COLO668 (cell line): ENCODE measurements around the gene MAP2K5.
"Not testable (repeated sequence)": the region's sequence is repeated elsewhere in the genome, so short reads cannot be mapped to it uniquely, and the experiment has no call there.

ENCODE experiments used
- DNase-seq: peaks from one replicate; lab custom pipeline; 2025; ENCODE audit not compliant: unreplicated experiment; lab: John Stamatoyannopoulos, UW

Gene MAP2K5

DNA sequence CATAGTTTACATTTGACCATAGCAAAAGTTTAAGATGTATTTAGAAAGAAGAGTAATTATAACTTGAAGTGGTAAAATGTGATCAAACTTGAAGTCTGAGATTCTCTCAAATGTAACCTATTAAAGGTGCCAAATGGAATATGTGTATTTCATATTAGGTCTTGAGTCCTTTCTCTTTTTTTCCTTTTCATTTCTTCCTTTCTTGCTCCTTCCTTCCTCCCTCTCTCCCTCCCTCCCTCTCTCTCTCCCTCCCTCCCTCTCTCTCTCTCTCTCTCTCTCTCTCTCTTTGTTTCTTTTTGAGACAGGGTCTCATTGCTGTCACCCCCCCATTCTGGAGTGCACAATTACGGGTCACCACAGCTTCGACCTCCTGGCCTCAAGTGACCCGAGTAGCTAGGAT, 47.7 kb downstream of the MAP2K5 start:
- no peak for DNase-seq

- DNase-seq, result no peak
Observed at GRCh38 chr15:67592245-67592644, 49.7 kb downstream of the MAP2K5 start.

DNA sequence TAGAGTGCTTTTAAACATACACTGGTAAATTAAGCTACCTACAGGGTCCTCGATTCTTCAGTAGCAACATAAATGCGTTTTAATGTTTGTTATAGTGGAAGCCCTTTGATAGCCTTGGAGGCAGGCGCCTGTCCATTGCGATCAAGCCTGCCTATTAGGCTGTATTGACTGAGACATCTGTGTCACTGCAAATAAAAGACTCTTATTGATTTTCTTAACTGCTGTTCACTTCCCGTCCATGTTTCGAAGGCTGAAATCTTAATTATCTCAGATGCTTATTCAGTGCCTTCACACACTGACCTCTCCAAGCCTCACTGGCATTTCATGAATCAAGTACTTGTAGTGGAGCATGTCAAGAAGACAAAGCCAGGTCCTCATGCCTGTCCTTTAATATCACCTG, 51.1 kb downstream of the MAP2K5 start:
- DNase-seq, result no peak

DNA sequence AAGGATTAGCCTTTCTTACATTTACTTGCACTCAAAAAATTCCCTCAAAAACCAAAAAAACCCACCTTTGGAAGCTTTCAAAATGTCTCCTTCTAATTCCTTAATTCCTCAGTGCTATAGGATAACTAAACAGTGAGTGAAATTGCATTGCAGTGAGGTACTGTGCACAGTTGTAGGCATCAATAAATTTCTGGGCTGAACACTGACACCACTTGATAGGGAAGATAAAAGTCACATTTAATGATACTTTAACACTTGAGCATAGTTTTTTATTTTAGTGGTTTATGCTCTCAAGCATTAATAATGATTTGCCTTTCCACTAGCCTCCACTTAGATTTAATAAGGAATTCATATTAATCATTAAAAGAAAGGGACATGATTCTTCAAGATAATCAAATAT, 52.3 kb downstream of the MAP2K5 start:
- DNase-seq, result no peak

GRCh38 chr15:67595572-67595971, 53.1 kb downstream of the MAP2K5 start:
- no peak for DNase-seq

- no peak for DNase-seq
Observed at GRCh38 chr15:67601073-67601472, 58.6 kb downstream of the MAP2K5 start.

DNA sequence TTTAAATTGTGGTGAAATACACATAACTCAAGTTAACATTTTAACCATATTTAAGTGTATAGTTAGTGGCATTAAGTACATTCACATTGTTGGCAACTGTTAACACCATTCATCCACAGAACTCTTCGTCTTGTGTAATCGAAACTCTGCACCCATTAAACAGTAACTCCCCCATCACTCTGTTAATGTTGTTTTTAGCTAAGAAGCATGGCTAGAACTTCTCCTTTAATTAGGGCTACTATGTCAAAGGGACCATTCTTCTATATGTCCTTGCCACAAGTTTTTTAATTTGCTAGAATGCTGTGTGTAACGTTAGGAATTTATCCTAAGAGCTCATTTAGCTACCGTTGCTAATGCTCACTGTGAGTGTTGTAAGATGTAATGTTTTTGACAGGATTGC, 60.6 kb downstream of the MAP2K5 start:
- no peak for DNase-seq

DNA sequence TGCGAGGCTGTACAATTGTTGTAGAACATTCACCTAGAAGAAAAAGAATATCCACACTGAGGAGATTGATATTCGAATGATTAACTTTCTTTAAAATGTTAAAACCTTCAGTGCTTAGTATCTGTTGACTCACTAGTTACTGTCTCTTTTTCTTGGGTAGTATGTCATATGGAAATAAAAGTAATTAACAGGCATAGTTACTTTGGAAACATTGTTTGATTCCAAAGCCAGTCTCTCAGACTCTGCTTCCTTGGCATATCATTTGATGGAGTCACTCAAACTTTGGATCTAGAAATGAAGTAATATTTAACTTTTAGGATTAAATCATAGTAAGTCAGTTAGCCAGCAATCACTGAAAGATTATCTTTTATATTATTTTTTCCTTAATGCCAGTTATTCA, 63.4 kb downstream of the MAP2K5 start:
- no peak for DNase-seq

DNA sequence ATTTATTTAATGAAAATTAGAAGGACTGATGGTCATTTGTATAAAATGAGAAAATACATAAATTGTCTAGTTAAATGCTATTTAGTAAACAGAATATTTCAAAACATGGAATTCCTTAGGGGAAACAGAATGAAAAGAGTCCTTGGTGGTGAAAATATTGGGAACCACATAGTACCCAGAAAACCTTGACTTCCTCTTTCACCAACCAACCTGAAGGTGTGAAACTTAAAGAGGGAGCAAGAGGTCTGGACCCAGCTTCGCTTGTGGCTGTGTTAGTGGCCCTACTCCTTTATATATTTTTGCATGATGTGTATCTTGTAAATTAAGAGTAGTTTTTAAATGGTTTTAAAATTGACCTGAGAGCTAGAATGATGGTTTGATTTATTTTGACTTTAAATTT, 64.2 kb downstream of the MAP2K5 start:
- DNase-seq, result no peak

DNA sequence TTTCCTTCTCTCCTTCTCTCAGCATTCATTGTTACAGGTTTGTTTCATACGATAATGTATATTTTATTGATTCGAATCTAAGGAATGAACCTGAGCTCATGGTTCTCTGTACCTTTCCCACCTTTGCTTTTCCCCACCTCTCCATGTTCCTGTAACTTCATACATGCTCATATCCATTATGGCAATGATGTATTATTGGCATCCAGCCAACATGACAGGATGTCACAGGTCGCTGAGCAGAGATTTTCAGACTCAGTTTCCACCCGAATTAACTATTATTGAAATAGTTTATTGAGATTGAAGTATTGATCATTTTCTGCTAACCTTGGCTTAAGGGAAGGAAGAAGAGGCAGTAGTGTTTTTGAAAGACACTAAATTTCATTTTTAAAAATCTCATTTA, 64.8 kb downstream of the MAP2K5 start:
- no peak for DNase-seq

- no peak for DNase-seq
Observed at GRCh38 chr15:67607959-67608637, 65.6 kb downstream of the MAP2K5 start.

DNA sequence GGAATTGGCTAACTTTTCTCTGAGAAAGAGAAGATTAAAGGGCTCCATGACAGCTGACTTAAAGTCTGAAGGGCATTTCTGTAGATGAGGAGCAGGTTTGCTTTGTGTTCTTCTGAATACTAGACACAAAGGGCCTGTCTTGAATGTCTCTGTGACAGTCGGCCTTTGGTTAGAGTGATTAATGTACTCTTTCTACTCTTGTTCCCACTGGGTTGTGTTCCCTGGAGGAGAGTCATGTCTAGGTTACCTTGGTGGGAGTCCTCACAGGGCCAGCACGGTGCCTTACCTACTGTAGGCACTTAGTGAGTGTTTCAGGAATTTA, 66.1 kb downstream of the MAP2K5 start:
- DNase-seq, result no peak

DNA sequence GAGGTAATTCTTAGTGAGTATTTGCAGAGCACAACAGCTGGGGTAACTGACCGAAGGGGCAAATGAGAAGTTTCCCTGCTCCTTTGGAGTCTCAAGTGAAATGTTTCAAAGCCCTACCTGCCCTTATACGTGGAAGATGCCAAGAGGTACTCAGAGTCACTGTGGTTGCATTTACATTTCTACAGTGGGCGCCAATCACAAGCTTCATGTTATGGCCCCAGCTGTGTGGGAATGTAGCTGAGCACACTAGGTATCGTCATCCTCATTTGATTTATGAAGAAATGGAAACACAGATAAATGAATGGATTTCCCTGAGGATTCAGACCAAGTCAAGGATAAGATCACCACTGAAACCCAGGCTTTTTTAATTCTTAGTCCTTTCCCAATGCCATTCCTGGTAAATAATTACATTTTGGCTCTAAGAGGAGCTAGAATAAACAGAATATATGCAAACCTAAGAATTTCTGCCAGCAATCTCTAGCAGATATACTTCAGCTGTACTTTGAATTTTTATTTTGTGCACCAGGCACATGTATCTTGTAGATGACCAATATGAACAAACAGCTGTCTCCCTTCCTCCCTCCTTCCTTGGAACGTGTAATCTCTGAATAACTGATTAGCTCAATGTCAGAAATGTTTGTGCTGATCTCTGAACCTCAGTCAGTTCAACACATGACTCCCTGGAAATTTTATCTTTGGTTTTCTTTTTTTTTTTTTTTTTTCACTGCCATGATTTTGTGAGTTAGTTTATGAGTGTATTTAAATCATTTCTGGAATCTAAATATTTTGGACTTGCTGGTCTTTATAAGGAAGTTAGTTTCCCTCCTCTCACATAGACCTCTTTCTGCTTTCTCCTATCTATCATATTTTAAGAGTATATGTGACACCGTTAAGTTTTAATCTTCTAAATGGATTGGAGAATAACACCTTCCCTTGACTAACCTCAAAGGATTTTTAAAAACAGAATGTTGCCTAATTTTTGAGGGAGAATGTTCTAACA, 69.2 kb downstream of the MAP2K5 start:
- no peak for DNase-seq

DNA sequence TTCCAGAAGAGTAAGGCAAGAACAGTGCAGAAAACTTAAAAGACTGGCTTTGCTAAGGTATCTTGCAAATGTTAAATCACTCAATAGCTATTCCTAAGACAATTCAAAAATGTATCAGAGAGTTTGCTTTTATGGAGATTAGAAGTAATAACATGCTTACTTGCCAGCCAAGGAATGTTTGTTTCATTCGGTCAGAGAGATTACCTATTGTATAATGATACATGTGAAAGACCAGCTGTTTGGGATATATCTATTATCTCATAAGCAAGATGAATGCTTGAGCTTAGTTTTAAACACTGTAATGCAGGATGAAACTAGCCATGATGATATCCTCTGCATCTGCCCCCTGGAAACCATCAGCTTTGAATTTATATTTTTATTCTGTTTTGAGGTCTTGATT, 70.7 kb downstream of the MAP2K5 start:
- DNase-seq, result no peak

DNA sequence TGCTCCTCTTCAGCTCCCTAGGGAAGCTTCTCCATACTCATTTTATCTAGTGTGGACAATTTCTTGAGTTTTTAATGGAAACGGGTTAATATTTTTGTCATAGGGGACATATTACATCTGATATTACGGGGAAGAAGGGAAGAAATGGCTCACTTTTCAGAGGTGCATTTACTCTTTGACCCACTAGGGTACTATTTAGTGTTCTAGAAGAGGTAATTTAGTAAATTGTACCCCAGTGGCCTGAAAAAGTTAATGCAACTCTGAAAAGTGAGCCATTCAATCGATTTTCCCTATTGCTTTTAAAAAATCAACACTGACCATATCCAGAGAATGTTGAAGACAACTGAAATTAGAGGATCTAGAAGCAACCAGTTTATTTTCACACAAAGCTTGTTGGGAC, 71.2 kb downstream of the MAP2K5 start:
- no peak for DNase-seq

- not testable (repeated sequence) for DNase-seq
Observed at GRCh38 chr15:67615131-67615534, 72.6 kb downstream of the MAP2K5 start.

GRCh38 chr15:67618297-67618696, 75.8 kb downstream of the MAP2K5 start:
- no peak for DNase-seq

- DNase-seq, result no peak
Observed at GRCh38 chr15:67622110-67622509, 79.6 kb downstream of the MAP2K5 start.

DNA sequence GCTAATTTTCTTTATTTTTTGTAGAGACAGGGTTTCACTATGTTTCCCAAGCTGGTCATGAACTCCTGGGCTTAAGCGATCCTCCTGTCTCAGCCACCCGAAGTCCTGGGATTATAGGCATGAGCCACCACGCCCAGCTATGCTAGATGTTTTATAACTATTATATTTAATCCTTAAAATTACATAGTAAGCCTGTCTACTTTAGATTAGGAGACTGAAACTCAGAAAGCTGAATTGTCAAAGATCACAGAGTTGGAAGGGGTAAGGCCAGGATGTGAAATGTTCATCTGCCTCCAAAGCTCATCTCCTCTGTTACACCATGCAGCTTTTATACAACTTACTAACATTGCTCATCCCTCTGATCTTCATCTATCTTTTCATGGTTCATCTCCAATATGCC, 89.8 kb downstream of the MAP2K5 start:
- DNase-seq, result no peak

DNA sequence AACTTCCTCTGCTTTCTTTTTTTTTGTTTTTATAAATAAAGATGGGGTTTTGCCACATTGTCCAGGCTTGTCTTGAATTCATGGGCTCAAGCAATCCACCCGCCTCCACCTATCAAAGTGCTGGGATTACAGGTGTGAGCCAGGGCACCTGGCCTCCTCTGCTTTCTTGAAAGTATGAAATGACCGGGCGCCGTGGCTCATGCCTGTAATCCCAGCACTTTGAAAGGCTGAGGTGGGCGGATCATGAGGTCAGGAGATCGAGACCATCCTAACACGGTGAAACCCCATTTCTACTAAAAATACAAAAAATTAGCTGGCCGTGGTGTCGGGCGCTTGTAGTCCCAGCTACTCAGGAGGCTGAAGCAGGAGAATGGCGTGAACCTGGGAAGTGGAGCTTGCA, 93.4 kb downstream of the MAP2K5 start:
- DNase-seq, result not testable (repeated sequence)

DNA sequence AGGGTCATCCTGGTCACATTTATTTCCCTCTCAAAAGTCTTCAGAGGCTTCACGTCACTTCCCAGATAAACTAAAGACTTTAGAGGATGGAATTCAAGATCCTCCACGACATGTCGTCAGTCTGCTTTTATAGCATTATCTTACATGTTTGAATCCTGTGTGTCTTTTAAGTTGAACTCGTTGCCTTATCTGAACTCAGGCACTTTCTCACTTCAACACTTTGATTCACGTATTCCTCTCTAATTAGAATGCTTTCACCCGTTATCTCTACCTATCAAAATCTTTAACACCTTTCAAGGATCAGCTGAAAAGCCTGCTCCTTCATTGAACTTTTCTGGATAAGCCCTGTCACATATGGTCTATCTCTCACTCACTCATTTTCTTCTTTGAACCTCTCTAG, 97.1 kb downstream of the MAP2K5 start:
- no peak for DNase-seq

GRCh38 chr15:67641453-67641852, 99.0 kb downstream of the MAP2K5 start:
- no peak for DNase-seq
